Measurements from ENCODE around the gene PDGFRB.

PDGFRB gene

DNA sequence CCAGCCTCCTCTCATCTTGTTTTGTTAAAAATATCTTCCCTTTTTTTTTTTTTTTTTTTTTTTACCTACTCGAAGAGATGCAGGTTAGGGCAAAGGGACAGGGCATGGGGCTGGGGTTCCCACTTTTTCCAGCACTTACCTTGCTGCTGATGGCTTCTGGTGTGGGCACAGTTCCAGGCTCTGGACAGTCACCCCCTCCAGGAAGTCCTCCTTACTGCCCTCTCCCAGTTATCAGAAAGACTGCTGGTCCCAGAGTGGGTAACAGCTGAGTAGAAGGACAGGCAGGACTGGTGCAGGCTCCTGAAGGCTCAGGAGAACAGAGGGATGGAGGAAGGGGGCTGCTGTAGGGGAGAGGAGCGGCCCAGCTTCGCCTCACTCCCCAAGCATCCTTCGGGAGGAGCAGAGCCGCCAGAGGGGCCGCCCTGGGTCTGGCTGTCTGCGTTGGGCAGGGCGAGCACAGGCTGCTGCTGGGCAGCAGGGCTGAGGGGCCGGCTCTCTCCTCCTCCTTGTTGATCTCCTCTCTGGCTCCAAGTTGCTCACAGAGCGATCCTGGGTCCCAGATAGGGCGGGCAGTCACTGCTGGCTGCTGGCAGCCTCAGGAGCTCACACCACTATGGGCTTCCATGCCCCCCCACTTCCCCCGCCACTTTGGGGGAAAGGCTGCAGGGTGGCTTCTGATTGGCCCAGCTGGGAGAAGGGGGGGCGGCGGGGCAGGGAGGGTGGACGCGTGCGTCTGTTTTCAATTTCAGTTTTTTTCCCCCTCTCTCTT, at the start of gene PDGFRB:
Gene PDGFRB (minus strand): TSS at position 588 of the 769 bp plus-strand sequence. CDS start 18,798 bp downstream, outside the sequence.
- no peak for DNase-seq

DNA sequence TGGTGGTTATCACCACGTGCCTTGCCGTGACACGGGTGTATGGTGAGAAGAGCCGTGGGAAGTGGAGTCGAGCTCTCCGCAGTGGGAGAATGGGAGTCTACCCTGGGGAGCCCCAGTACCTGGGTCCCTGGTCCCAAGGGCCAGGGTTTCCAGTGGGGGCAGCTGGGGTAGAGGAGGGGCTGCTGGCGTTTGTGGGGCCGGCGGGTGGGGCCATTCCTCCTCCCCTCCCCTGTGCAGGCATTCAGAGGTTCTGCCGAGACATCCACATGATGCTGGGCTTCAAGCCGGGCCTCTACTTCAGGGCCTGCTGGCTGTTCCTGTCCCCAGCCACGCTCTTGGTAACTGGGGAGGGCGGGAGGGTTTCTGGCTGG, 48.9 kb upstream of the PDGFRB start:
- DNase-seq = no peak

DNA sequence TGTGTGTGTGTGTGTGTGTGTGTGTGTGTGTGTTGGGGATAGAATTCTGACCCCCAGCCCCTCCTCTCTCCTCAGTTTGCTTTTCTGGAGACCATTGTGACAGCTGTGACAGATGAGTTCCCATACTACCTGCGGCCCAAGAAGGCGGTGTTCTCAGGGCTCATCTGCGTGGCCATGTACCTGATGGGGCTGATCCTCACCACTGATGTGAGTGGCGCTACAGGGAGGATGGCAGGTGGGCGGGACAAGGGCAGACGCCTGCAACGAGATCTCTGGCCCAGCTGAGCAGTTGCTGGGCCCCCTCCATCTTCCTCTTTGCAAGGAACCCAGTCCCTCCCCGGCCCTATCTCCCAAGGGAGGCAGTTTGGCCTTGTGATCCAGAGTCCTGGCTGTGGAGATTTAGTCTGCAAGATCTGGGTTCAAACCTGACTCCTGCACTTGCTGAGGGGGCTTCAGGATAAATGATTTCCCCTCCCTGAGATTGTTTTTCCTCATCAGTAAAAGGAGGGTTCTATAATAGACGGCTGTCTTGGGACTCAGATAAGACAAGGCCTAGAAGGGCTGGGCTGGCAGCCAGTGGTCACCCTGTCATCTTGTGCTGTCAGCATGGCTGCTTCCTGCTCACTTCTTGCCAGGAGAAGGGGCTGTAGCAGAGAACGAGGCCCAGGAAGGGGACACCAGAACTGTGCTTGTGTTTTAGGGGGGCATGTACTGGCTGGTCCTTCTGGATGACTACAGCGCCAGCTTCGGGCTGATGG, 48.4 kb upstream of the PDGFRB start:
- no peak for DNase-seq

DNA sequence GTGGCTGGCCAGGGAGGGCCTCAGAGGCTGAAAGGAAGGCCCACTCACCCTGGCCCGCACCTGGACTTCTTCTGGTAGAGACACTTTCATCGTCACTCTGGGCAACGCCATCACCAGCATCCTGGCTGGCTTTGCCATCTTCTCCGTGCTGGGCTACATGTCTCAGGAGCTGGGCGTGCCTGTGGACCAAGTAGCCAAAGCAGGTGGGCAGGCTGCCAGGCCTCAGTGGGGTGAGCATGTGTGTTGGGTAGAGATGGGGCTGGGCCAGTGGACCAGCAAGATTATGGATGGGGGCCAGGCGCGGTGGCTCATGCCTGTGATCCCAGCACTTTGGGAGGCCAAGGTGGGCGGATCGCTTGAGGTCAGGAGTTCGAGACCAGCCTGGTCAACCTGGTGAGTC, 46.9 kb upstream of the PDGFRB start:
- no peak for DNase-seq

DNA sequence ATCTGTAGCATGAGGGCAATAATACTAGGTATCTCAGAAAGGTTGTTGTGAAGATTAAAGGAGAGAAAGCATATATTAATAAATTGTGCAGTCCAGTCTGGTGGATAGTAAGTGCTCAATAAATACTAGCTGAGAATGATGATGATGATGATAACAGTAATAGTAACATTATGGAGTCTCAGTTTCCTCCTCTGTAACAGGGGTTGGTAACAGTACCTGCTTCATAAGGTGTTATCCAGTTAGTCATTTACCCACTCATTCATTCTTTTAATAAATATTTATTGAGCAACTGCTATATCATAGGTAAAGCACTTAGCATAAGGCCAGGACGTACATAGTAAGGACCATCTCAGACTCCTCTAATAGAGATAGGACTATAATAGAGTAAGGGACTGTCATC, 41.8 kb upstream of the PDGFRB start:
- no peak for DNase-seq

DNA sequence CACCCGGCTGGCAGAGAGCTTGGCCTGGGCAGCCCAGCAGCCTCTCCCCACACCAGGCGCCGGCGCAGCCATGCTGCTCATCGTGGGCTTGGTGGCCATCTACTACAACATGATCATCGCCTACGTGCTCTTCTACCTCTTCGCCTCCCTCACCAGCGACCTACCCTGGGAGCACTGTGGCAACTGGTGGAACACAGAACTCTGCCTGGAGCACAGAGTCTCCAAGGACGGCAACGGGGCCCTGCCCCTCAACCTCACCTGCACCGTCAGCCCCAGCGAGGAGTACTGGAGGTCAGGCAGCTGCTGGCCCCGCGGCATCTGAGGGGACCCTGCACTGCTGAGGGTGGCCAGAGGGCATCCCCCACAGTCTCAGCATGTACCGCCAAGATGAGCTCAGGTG, 41.3 kb upstream of the PDGFRB start:
- DNase-seq = no peak

DNA sequence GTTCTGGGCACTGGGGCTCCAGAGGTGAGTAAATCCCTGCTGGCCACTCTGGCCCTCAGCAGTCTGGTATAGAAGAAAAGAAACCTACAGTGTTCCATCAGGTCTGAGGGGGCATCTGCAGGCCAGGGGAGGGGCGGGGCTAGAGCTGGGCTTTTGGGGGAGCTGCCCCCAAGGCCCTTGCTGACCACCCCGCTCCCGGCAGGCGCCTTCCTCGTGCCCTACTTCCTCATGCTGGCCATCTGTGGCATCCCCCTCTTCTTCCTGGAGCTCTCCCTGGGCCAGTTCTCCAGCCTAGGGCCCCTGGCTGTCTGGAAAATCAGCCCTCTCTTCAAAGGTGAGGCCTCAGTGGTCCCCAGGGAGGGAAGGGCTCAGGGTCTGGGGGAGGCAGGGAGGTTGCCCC, 40.9 kb upstream of the PDGFRB start:
- no peak for DNase-seq

DNA sequence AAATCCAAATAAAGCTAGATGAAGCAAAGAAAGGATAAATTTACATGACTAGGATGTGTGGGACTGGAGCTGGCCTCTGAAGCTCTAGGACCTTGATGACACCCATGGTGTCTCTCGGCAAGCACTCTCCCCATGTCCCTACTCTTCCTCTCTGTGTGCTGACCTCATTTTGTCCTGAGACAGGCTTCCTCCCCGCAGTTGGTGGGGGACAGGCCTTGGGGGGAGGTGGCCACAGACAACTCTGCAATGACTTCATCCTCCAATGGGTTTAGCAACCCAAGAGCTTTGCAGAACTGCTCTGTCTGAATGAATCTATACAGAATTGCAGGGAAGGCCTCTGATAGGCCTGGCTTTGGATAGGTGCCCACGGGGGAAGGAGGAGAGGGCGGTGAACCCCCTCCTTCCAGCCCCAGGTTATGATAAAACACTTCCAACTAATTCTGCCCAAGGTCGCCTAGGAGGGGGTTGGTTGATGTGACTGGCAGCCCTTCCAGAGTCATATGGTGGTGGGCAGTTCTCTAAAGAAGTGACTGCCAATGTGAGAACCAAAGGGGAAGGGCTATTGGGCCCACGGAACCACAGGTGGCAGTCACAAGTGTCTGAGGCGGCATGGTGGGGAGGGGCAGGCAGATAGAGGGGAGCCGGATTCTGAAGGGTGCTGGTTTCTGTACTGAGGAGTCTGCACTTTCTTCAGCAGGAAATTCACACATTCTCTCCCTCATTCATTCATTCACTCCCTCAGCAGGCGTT, 40.3 kb upstream of the PDGFRB start:
- no peak for DNase-seq

DNA sequence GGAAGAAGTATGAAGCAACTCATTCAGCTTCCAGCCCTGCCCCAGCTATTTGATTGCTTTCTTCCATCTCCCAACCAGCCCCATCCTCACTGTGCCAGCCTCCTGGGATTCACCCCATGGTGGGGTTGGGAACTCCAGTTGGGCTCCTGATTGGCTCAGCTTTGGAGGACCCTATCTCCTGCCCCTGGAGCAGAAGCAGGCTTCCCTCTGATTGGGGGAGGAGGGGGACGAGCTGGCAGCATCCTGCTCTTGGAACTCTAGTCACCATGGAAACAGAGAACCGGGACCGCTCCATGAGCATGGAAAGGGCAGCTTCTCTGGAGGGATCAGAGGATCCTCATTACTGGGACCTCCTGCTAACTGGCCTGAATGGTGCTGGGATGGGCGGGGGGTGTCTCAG, 36.8 kb upstream of the PDGFRB start:
- DNase-seq = no peak

DNA sequence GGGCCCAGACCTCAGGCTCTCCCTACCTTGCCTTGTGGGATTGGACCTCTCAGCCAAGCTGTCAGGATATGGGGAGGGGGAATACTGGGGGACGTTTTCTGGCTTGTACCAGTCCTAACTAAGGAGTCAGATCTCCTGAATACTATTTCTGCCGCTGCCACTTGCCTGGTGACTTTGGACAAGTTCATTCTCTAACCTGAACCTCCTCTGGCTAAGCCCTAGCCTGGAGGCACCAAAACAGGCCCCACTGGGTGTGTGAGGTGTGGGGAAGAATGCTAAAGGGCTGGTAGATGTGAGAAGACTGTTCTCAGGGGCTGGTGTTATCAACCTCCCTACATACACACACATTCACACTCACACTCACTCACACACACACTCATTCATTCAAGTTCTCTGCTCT, 35.3 kb upstream of the PDGFRB start:
- DNase-seq = no peak

DNA sequence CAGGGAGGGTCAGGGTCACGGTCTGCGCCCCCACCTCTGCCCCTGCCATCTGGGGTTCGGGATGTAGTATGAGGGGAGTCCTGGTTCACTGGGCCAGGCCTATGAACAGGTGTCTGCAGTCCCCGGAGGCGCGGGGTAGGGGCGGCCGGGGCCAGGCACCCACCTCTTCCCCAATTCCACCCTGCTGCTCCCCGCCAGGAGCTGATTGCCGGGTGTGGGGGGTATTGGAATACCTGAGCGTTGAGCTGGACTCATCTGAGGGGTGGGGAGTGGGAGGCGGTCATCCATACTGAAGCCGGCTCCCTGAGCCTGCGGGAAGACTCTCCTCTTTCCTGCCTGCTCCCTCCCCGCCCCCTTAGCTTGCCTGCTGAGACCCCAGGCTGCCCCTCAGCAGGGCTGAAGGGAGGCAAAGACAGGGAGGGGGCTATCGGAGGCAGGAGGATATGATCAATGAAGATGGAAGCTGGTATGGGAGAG, 34.9 kb upstream of the PDGFRB start:
- DNase-seq = no peak

DNA sequence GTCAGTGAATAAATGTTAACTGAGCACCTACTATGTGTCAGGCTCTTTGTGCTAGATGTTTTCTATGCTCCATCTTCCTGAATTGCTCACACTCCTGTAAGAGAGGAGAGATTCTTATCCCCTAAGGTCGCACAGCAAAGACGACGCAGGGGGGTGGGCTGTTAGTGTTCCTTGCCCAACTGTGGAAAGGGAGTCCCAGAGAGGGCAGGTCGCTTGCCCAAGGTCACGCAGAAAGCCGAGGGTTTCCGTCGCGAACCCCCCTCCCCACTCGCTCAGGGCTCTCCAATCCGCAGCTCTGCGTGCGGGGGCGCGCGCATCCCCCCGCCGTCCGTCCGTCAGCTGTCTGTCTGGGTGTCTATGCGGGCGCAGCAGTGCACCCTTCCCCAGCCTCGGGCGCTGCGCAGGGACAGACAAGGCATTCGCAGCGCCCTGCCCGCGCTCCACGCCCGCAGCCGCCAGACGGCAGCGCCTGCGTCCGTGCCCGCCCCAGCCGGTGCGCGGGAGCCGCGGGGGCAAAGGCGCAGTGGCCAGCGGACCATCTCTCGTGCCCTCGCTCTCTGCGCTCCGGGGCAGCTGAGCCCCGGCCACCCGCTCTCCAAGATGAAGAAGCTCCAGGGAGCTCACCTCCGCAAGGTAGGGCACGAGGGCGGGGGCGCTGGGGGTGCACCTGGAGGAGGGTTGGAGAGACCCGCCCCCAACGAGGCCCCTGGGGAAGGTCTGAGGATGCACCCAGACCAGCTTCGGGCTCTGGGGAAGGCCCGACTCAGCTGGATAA, 34.3 kb upstream of the PDGFRB start, which contains the start of gene SLC6A7:
Gene SLC6A7 (plus strand): TSS at position 335 of the 775 bp plus-strand sequence. CDS start 266 bp downstream, at position 601.
- no peak for DNase-seq

DNA sequence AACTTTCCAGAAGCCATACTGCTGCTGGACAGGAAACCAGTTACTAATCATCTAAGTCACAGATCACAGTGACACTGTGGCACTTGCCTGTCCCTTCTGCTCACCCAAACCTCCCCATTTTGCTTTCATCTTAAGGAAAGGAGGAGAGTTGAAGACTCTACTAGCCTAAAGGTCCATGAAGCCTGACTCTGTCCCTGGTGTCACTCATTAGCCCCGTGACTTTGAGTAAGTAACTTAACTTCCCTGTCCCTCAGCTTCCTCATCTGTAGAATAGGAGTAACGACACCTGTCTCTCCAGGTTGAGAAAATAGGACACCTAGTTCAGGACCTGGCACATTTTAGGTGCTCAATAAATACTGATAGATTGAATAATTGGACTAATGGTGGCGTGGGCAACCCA, 33.7 kb upstream of the PDGFRB start:
- no peak for DNase-seq

DNA sequence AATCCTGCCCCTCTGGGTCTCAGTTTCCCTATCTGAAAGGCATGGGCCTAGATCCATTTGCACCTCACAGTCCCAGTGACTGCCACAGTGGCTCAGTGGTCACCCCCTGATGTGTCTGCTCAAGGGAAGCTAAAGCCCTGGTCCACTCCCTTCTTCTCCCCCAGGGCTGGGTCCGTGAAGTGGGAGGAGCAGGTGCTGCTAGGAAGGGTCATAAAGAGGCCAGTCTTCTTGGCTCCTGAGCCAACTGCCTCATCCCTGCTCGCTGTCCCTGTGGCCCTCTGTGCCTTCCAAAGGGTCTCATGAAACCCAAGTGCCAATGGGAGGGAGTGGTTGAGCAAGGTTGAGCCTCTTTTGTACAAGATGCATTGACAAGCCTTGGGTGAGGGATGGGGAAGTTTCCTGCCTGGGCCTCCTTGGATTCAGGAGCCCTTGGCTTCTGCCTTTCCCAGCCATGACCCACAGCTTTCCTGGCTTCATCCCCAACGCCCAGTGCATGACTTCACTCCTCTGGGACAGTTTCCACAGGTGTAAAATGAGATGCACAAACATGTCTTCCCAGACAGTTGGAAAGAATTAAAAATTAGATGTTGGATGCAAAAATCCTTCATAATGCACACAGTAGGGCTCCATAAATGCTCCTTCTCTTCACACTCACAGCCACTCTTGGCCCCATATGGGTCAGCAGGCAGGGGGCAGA, 32.6 kb upstream of the PDGFRB start:
- DNase-seq = no peak

DNA sequence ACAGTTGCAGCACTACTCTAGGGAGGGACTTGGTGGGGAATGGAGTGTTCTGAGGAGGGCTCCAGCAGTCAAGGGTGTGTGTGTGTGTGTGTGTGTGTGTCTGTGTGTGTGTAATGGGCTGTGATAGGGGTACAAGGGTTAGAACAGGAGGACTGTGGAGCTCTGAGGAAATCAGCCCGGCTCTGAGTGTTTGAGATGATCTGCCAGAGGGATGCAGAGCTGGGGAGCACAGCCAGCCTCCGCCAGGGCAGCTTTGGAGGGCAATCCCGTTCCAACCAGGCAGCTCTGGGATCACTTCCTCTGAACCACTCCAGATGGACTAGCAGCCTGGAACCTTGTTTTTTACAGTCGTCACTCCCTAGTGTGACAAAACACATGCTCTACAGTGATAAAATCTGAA, 31.3 kb upstream of the PDGFRB start:
- no peak for DNase-seq

DNA sequence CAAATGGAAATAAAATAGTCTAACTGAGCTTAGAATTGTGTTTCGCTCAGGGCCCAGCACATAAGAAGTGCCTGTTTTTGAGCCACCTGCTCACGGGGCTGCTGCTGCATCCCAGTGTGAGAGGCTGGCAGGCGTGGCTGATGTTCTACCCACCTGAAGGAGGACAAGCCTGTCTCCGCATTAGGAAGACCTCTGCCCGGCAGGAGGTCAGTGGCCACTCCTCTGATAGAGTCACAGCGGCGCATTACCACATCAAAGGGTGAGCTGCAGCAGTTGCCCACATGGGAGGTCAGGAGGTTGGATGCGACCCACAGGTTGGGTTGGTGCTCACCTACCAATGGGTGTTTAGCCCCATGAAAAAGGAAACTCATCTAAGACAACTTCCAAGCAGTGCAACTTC, 30.5 kb upstream of the PDGFRB start:
- DNase-seq = no peak

DNA sequence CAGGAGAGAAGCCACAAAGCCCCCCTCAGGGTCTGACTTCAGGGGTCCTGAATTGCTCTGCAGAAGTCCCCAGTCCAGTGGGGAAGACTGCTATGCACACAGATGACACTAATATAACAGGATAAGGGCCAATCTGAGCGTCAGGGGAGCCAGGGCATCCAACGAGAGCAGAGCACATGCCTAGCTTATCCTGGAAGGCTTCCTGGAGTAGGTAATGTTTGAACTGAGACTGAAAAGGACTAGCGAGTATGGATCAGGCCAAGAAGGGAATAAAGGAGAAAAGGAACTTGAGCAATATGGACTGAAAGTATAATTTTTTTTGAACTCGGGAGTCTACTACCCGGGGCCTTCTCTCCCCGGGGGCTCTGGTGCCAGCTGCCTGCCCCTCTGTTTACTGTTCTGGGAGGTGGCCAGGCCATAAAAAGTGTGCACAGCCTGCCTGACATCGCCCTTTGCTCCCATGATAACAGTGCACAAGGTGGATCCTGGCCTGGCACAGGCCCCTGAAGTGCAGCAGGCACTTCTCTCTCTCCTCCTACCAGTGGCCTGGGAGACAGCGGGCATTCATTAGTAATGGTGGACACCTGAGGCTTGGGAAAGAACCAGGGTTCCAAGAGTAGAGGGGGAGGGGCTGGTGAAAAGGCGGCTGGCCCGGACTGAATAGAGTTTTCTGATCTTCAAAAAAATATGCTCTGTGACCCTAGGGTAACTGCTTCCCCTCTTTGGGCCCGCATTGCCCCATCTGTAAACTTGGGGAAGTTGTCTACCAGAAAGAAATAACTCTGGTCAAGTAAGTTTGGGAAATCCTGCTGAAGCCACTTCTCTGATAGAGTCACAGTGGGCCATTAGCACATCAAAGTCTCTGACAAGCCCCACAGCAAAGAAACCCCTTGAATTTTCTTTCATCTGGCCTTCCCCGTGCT, 29.6 kb upstream of the PDGFRB start:
- DNase-seq = no peak

DNA sequence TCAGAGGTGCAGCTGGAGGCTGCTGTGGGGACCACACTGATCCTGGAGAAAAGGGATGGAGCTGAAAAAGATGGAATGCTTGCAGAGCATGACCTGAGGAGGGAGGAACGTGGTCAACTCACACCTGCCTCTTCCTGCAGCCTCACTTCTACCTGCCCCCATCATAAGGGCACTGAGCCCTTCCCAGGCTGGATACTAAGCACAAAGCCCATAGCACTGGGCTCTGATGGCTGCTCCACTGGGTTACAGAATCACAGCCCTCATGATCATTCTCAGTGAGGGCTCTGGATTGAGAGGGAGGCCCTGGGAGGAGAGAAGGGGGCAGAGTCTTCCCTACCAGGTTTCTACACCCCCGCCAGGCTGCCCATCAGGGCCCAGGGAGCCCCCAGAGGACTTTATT, 28.4 kb upstream of the PDGFRB start:
- no peak for DNase-seq

DNA sequence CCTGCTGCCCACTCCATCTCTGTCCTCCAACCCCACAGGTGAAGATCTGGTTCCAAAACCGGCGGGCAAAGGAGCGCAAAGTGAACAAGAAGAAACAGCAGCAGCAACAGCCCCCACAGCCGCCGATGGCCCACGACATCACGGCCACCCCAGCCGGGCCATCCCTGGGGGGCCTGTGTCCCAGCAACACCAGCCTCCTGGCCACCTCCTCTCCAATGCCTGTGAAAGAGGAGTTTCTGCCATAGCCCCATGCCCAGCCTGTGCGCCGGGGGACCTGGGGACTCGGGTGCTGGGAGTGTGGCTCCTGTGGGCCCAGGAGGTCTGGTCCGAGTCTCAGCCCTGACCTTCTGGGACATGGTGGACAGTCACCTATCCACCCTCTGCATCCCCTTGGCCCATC, 27.8 kb upstream of the PDGFRB start:
- DNase-seq = no peak

DNA sequence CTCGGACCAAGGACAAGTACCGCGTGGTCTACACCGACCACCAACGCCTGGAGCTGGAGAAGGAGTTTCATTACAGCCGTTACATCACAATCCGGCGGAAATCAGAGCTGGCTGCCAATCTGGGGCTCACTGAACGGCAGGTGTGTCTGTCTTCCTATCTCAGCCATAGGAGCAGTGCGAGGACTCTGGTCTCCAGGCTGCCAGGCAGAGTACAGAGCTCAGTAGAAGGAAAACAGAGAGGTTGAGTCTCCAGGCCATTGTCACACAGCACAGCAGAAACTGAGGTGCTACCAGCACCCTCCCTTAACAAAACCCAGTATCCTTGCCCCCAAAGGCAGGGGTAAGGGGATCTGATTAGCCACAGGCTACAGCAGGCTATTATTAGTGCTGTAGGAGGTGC, 27.1 kb upstream of the PDGFRB start:
- DNase-seq = no peak
